ENCODE measurements around the gene BLTP3B. TPM values are rescaled to one million over a fixed set of nuclear protein-coding genes. Genes with fewer than 3 reads are reported as not detected.
"Not testable (repeated sequence)": the region's sequence is repeated elsewhere in the genome, so short reads cannot be mapped to it uniquely, and the experiment has no call there.

The BLTP3B gene
- total and polyA plus RNA-seq, 2 donors (not counting 1 experiment from before 2014, with no cell fraction given), result 9.1 to 27.4 TPM

DNA sequence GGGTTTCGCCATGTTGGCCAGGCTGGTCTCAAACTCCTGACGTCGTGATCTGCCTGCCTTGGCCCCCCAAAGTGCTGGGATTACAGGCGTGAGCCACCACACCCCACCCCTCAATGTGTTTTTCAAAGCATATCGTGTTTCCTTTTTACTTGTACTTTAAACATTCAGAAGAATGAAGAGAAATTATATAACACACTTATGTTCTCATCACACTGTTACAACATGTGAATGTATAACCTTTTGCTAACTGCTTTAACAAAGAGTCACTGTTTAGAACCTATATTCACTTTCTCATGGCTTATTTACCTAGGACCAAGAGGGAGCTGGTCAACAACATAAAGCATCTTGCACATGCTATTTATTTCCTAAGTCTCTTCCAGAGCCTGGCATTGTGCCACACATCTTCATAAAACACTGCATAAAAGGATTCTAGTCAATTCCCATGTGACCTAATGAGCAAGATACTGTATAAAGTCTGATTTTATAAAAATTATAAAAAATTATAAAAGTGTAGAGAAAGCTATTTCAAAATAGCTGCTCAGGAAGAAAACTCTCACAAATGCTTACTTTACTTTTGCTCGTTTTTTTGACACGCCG, 42.0 kb upstream of the BLTP3B start:
- WGBS (ENCODE audit: insufficient coverage), result 100% methylated on average over 5 of the region's 8 CpGs
- Histone ChIP-seq H3K4me3 (ENCODE audit: control extremely low read depth in 1 of 5, extremely low read depth in 1 of 5, insufficient read depth in 1 of 5, low read depth in 2 of 5, low read length in 4 of 5) (no peak overlapping the region), H3K27me3 (replicated peaks in 1 of 4; ENCODE audit: control extremely low read depth in 1 of 4, control insufficient read depth in 3 of 4, insufficient read depth in 4 of 4, low read length in 3 of 4) (no peaks in the 10 kb centered on the region), H4K20me1 (ENCODE audit: control insufficient read depth, insufficient read depth, low read length, poor library complexity, severe bottlenecking) (no peaks in the 10 kb centered on the region), H3K36me3 (replicated peaks in 1 of 2; ENCODE audit: control extremely low read depth in 1 of 2, control insufficient read depth in 1 of 2, extremely low read depth in 1 of 2, insufficient read depth in 2 of 2, low read length in 1 of 2) (peaks cover 0 to 7% of the 10 kb centered on the region in 2 experiments), H2AFZ (ENCODE audit: insufficient read depth, low read depth, low read length, poor library complexity, severe bottlenecking) (no peak overlapping the region), H3K9ac (ENCODE audit: low read length) (no peak overlapping the region), H3K4me2 (replicated peaks; ENCODE audit: low read depth, low read length, poor library complexity, severe bottlenecking) (no peak overlapping the region), H3K9me3 (ENCODE audit: control extremely low read depth in 1 of 3, control insufficient read depth in 2 of 3, insufficient read depth in 1 of 3, low read length in 2 of 3) (peaks cover 0 to 7% (median 0%) of the 10 kb centered on the region in 3 donors), H3K4me1 (ENCODE audit: control insufficient read depth in 2 of 2, insufficient read depth in 2 of 2, low read length in 2 of 2) (no peaks in the 10 kb centered on the region), H3K79me2 (ENCODE audit: control insufficient read depth, insufficient read depth, low read length) (no peaks in the 10 kb centered on the region), H3K27ac (ENCODE audit: low read length in 2 of 2) (no peak overlapping the region)
- no peak for ATAC-seq (ENCODE audit: low read depth)
- POLR2A ChIA-PET, result no interaction called here
- Mint-ChIP-seq H3K27me3 (no peaks in the 10 kb centered on the region), H3K4me1 (peaks cover 10% of the 10 kb centered on the region), H3K4me3 (no peak overlapping the region), H3K9me3 (ENCODE audit: insufficient read depth) (no peaks in the 10 kb centered on the region), H3K27ac (no peak overlapping the region)
- TF ChIP-seq, protein P1, sequence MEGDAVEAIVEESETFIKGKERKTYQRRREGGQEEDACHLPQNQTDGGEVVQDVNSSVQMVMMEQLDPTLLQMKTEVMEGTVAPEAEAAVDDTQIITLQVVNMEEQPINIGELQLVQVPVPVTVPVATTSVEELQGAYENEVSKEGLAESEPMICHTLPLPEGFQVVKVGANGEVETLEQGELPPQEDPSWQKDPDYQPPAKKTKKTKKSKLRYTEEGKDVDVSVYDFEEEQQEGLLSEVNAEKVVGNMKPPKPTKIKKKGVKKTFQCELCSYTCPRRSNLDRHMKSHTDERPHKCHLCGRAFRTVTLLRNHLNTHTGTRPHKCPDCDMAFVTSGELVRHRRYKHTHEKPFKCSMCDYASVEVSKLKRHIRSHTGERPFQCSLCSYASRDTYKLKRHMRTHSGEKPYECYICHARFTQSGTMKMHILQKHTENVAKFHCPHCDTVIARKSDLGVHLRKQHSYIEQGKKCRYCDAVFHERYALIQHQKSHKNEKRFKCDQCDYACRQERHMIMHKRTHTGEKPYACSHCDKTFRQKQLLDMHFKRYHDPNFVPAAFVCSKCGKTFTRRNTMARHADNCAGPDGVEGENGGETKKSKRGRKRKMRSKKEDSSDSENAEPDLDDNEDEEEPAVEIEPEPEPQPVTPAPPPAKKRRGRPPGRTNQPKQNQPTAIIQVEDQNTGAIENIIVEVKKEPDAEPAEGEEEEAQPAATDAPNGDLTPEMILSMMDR (IDR thresholded peaks at IDR 0.05), result no peak
- TF ChIP-seq EZH2 (IDR thresholded peaks at IDR 0.05; ENCODE audit: borderline replicate concordance, insufficient read depth, low read depth, low read length, poor library complexity, severe bottlenecking), result no peak
- intact Hi-C loops (cut with micrococcal nuclease), result no loop called here
- DNase-seq, result no peak
- CTCF ChIA-PET, result interaction anchor here (0.9 kb wide), 1 partner anchor 21 kb away, joined by 3 read pairs; no protein-coding TSS in a partner anchor

DNA sequence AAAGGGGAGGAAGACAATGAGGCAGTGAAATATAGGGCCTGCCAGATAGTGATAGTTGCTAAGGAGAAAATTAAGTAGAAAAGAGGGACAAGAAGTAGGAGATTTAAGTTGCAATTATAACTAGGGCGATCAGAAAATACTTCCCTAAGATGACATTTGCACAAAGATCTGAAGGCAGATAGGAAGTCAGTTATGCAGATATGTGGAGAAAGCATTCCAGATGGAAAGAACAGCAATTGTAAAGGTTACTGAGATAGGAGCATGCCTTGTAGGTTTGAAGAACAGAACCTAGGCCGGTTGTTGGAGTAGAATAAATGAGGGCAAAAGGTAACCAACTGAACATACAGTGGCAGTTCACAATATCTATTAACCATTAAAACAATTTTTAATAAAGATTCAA, 36.6 kb upstream of the BLTP3B start:
- DNase-seq (no peak), ATAC-seq (ENCODE audit: low read depth) (no peak)
- ChIA-PET CTCF (no interaction called here), POLR2A (no interaction called here)
- Histone ChIP-seq H3K36me3 (replicated peaks in 1 of 2; ENCODE audit: control extremely low read depth in 1 of 2, control insufficient read depth in 1 of 2, extremely low read depth in 1 of 2, insufficient read depth in 2 of 2, low read length in 1 of 2) (peaks cover 0 to 10% of the 10 kb centered on the region in 2 experiments), H3K4me3 (ENCODE audit: control extremely low read depth in 1 of 5, extremely low read depth in 1 of 5, insufficient read depth in 1 of 5, low read depth in 2 of 5, low read length in 4 of 5) (no peak overlapping the region), H3K27ac (ENCODE audit: low read length in 2 of 2) (no peak overlapping the region), H4K20me1 (ENCODE audit: control insufficient read depth, insufficient read depth, low read length, poor library complexity, severe bottlenecking) (no peaks in the 10 kb centered on the region), H3K9ac (ENCODE audit: low read length) (no peak overlapping the region), H3K4me2 (replicated peaks; ENCODE audit: low read depth, low read length, poor library complexity, severe bottlenecking) (no peak overlapping the region), H3K27me3 (replicated peaks in 1 of 4; ENCODE audit: control extremely low read depth in 1 of 4, control insufficient read depth in 3 of 4, insufficient read depth in 4 of 4, low read length in 3 of 4) (no peaks in the 10 kb centered on the region), H3K9me3 (ENCODE audit: control extremely low read depth in 1 of 3, control insufficient read depth in 2 of 3, insufficient read depth in 1 of 3, low read length in 2 of 3) (no peaks in the 10 kb centered on the region), H3K79me2 (ENCODE audit: control insufficient read depth, insufficient read depth, low read length) (no peaks in the 10 kb centered on the region), H2AFZ (ENCODE audit: insufficient read depth, low read depth, low read length, poor library complexity, severe bottlenecking) (no peak overlapping the region), H3K4me1 (ENCODE audit: control insufficient read depth in 2 of 2, insufficient read depth in 2 of 2, low read length in 2 of 2) (no peaks in the 10 kb centered on the region)
- Mint-ChIP-seq H3K4me3 (no peak overlapping the region), H3K9me3 (ENCODE audit: insufficient read depth) (no peaks in the 10 kb centered on the region), H3K27me3 (no peaks in the 10 kb centered on the region), H3K27ac (no peak overlapping the region), H3K4me1 (peaks cover 10% of the 10 kb centered on the region)
- no CpG with 5 or more reads among the region's 2 CpGs for WGBS (ENCODE audit: insufficient coverage)
- intact Hi-C loops (cut with micrococcal nuclease), result no loop called here
- TF ChIP-seq, protein P1 (IDR thresholded peaks at IDR 0.05), result no peak
- TF ChIP-seq EZH2 (IDR thresholded peaks at IDR 0.05; ENCODE audit: borderline replicate concordance, insufficient read depth, low read depth, low read length, poor library complexity, severe bottlenecking), result no peak

DNA sequence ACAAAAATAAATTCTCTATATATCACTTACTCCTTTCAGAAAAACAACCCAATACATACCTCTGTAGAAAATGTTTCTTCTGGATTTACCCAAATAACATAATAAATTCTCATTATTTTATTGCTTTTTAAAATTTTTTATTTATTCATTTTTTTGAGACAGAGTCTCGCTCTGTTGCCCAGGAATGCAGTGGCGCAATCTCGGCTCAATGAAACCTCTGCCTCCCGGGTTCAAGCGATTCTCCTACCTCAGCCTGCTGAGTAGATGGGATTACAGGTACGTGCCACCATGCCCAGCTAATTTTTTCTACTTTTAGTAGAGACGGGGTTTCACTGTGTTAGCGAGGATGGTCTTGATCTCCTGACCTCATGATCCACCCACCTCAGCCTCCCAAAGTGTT, 33.8 kb upstream of the BLTP3B start:
- H4K20me1 ChIP-seq (ENCODE audit: control insufficient read depth, insufficient read depth, low read length, poor library complexity, severe bottlenecking); H3K4me3 ChIP-seq (ENCODE audit: control extremely low read depth in 1 of 5, extremely low read depth in 1 of 5, insufficient read depth in 1 of 5, low read depth in 2 of 5, low read length in 4 of 5); ATAC-seq (ENCODE audit: low read depth); H3K4me3 Mint-ChIP-seq; H3K4me1 Mint-ChIP-seq; H2AFZ ChIP-seq (ENCODE audit: insufficient read depth, low read depth, low read length, poor library complexity, severe bottlenecking); H3K9me3 Mint-ChIP-seq (ENCODE audit: insufficient read depth); H3K27me3 ChIP-seq (replicated peaks in 1 of 4; ENCODE audit: control extremely low read depth in 1 of 4, control insufficient read depth in 3 of 4, insufficient read depth in 4 of 4, low read length in 3 of 4); H3K4me1 ChIP-seq (ENCODE audit: control insufficient read depth in 2 of 2, insufficient read depth in 2 of 2, low read length in 2 of 2); intact Hi-C loops (cut with micrococcal nuclease); H3K27ac ChIP-seq (ENCODE audit: low read length in 2 of 2); H3K4me2 ChIP-seq (replicated peaks; ENCODE audit: low read depth, low read length, poor library complexity, severe bottlenecking); H3K27me3 Mint-ChIP-seq; H3K79me2 ChIP-seq (ENCODE audit: control insufficient read depth, insufficient read depth, low read length); POLR2A ChIA-PET; CTCF ChIA-PET; H3K9ac ChIP-seq (ENCODE audit: low read length); DNase-seq; H3K9me3 ChIP-seq (ENCODE audit: control extremely low read depth in 1 of 3, control insufficient read depth in 2 of 3, insufficient read depth in 1 of 3, low read length in 2 of 3); H3K27ac Mint-ChIP-seq: not testable (repeated sequence)
- peaks cover 0 to 16% of the 10 kb centered on the region in 2 experiments for H3K36me3 ChIP-seq (replicated peaks in 1 of 2; ENCODE audit: control extremely low read depth in 1 of 2, control insufficient read depth in 1 of 2, extremely low read depth in 1 of 2, insufficient read depth in 2 of 2, low read length in 1 of 2)
- 100% methylated on average over 6 of the region's 8 CpGs for WGBS (ENCODE audit: insufficient coverage)
